Measurements from ENCODE around the gene SNED1. TPM values are rescaled to one million over a fixed set of nuclear protein-coding genes. Genes with fewer than 3 reads are reported as not detected.

Gene SNED1
- total RNA-seq (1 to 10 TPM; 1.8 to 3.5 TPM), polyA plus RNA-seq (0.90 TPM)

DNA sequence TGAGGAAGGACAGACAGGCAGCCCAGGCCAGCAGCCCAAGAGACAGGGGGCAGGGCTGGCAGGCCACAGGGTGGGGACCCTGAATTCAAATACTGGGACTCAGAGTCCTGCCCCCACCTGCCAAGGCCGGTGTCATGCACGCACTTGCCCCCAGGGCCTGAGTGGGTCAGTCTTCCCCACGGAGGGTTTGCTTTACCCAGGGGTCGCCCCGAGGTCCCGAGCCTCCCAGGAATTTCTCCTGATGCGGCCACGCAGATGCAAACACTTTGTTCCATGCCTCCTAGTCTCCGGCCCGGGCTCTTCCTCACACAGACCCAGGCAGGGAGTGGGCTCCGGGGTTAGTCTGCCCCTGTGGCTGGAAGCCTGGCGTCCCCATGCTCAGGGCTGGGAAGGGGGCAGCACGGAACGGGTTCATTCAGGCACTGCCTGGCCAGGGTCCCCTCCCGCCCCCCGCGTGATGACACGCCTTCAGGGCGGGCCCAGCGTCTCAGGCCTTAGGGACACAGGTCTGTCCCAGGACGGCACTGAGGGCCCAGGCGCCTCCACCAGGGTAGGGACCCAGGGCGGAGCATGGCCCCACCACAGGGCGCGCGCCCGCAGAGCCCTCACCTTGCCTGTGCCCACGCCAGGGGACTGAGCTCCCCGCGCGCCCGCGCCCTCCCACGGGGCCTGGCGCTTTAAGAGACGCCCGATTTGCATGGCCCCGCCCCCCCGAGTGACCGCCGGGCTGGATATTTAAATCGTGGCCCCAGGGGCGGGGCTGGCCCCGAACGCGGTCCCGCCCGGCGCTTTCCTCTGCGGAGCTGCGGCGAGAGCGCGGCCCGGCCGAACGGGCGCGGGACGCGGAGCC is at the start of gene SNED1:
Gene SNED1 (plus strand): TSS at position 763 of the 850 bp plus-strand sequence. CDS start 220 bp downstream, outside the sequence.
- CTCF ChIA-PET: no interaction called here
- Mint-ChIP-seq H3K36me3 (no peaks in the 10 kb centered on the region), H3K4me1 (peaks cover 0 to 15% (median 2%) of the 10 kb centered on the region in 3 donors), H3K4me3 (peak within 1 kb of the TSS in 5 of 7 donors; percentile 21 to 86 (median 59)), H3K27ac (peak within 1 kb of the TSS in 2 of 8 donors; percentile 3 to 79), H3K9me3 (peaks cover 0 to 4% (median 0%) of the 10 kb centered on the region in 5 donors), H3K27me3 (peaks cover 11 to 34% of the 10 kb centered on the region in 2 donors)
- Histone ChIP-seq H3K4me1 (ENCODE audit: insufficient read depth, low read length) (no peaks in the 10 kb centered on the region), H3K4me3 (ENCODE audit: low read length) (no peak within 1 kb of the TSS), H3K9me3 (ENCODE audit: low read length) (no peaks in the 10 kb centered on the region), H3K27me3 (ENCODE audit: insufficient read depth, low read length, poor library complexity, severe bottlenecking) (no peaks in the 10 kb centered on the region), H3K27ac (ENCODE audit: low read depth, low read length) (no peak within 1 kb of the TSS), H3K36me3 (ENCODE audit: insufficient read depth, low read length) (no peaks in the 10 kb centered on the region)
- DNase-seq: peak in 4 of 5 donors; percentile 17 to 73 (median 45)
- POLR2A ChIA-PET: no interaction called here

GRCh38 chr2:240948905-240949790 is 49.3 kb upstream of the SNED1 start:
- POLR2A ChIA-PET: no interaction called here

DNA sequence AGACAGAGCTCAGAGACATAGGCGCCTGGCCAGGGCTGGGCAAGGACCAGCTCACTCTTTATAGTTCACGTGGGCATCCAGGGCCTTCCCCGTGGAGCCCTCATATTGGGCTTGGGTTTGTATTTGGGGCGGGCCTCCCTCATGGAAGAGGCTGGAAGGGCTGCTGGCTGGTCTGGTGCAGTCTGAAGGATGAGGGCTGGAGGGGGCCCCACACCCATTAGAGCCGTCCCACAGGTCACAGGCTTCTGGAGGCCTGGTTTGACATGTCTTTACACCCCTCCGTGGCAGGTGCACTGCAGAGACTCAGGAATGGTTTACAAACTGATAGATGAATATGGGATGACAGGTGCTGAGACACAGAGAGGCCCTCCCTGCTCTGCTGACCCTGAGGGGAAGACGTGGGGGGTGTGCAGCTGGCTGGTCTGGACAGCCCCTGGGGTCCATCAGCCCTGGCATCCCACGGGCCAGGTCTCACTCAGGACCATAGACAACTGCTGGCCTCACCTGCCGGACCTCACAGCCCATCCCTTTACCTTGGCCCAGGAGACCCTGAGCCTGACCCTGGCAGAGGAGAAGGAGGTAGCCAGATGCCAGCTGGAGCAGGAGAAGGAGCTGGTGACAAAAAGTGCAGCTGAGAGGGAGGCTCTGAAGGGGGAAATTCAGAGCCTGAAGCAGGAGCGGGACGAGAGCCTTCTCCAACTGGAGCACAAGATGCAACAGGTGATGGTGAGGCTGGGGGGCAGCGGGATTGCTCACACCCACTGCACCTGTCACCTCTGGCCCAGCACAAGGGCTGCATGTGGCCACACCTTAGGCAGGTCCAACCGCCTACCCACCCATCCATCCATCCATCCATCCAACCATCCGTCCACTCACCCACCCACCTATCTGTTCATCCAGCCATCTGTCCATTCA is 48.4 kb upstream of the SNED1 start:
- CTCF ChIA-PET: no interaction called here
- Mint-ChIP-seq H3K27me3 (peaks cover 6 to 31% of the 10 kb centered on the region in 2 donors), H3K36me3 (no peaks in the 10 kb centered on the region), H3K4me1 (no peaks in the 10 kb centered on the region), H3K9me3 (peaks cover 0 to 2% (median 0%) of the 10 kb centered on the region in 5 donors), H3K4me3 (peak overlapping the region in 1 of 7 donors; percentile 30), H3K27ac (no peak overlapping the region)
- H3K4me1 ChIP-seq (ENCODE audit: insufficient read depth, low read length): no peaks in the 10 kb centered on the region
- no peaks in the 10 kb centered on the region for H3K9me3 ChIP-seq (ENCODE audit: low read length)
- H3K27me3 ChIP-seq (ENCODE audit: insufficient read depth, low read length, poor library complexity, severe bottlenecking): no peaks in the 10 kb centered on the region
- H3K4me3 ChIP-seq (ENCODE audit: low read length): no peak overlapping the region
- no peaks in the 10 kb centered on the region for H3K36me3 ChIP-seq (ENCODE audit: insufficient read depth, low read length)
- DNase-seq: peak in 1 of 5 donors; percentile 39
- POLR2A ChIA-PET: no interaction called here
- H3K27ac ChIP-seq (ENCODE audit: low read depth, low read length): no peak overlapping the region

More at GRCh38 chr2:240948905-240949790, 49.3 kb upstream of the SNED1 start:
- no peaks in the 10 kb centered on the region for H3K36me3 ChIP-seq (ENCODE audit: insufficient read depth, low read length)
- Mint-ChIP-seq H3K36me3 (no peaks in the 10 kb centered on the region), H3K9me3 (peaks cover 0 to 2% (median 0%) of the 10 kb centered on the region in 5 donors), H3K4me3 (no peak overlapping the region), H3K27me3 (peaks cover 3 to 22% of the 10 kb centered on the region in 2 donors), H3K27ac (no peak overlapping the region), H3K4me1 (no peaks in the 10 kb centered on the region)
- CTCF ChIA-PET: no interaction called here
- H3K27me3 ChIP-seq (ENCODE audit: insufficient read depth, low read length, poor library complexity, severe bottlenecking): no peaks in the 10 kb centered on the region
- no peak overlapping the region for H3K27ac ChIP-seq (ENCODE audit: low read depth, low read length)
- H3K4me3 ChIP-seq (ENCODE audit: low read length): no peak overlapping the region
- H3K9me3 ChIP-seq (ENCODE audit: low read length): no peaks in the 10 kb centered on the region
- DNase-seq: peak in 1 of 5 donors; percentile 23
- no peaks in the 10 kb centered on the region for H3K4me1 ChIP-seq (ENCODE audit: insufficient read depth, low read length)

GRCh38 chr2:240951045-240951594 is 47.3 kb upstream of the SNED1 start:
- no peak overlapping the region for H3K4me3 Mint-ChIP-seq

DNA sequence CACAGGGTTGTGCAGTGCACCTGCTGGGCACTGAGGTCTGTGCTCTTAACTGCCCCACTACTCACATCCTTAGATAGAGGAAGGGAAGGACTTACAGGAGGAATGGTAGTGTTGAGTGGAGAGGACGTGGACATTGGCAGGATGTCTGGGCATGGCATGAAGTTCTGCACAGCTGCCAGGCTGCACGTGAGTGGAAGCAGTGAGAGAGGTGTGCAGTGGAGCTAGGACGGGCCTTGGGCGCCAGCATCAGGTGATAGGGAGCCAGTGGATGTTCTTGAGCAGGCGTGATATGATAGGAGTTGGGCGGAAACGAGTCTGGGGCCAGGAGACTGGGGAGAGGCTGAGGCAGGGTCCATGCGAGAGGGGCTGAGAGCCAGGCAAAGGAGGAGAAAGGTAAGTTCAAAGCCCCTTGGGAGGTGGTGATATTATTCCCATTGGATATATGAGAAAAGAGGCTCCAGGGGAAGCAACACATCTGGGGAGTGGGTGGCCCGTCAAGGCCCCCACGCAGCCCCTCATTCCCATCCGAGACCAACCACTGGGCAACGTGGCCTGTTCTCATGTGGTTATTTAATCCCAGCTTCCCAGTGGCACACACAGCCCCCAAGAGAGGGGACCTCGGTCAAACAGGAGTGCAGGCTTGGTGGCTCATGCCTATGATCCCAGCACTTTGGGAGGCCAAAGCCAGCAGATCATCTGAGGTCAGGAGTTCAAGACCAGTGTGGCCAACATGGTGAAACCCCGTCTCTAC is 45.7 kb upstream of the SNED1 start:
- H3K27me3 ChIP-seq (ENCODE audit: insufficient read depth, low read length, poor library complexity, severe bottlenecking): no peaks in the 10 kb centered on the region

More at GRCh38 chr2:240951045-240951594, 47.3 kb upstream of the SNED1 start:
- H3K36me3 ChIP-seq (ENCODE audit: insufficient read depth, low read length): no peaks in the 10 kb centered on the region
- CTCF ChIA-PET: no interaction called here
- Mint-ChIP-seq H3K27ac (no peak overlapping the region), H3K36me3 (no peaks in the 10 kb centered on the region), H3K27me3 (peaks cover 9 to 25% of the 10 kb centered on the region in 2 donors), H3K9me3 (peaks cover 0 to 2% (median 0%) of the 10 kb centered on the region in 5 donors), H3K4me1 (no peaks in the 10 kb centered on the region)
- no peaks in the 10 kb centered on the region for H3K27me3 ChIP-seq (ENCODE audit: insufficient read depth, low read length, poor library complexity, severe bottlenecking)
- H3K4me1 ChIP-seq (ENCODE audit: insufficient read depth, low read length): no peaks in the 10 kb centered on the region
- DNase-seq: no peak
- POLR2A ChIA-PET: no interaction called here
- no peaks in the 10 kb centered on the region for H3K9me3 ChIP-seq (ENCODE audit: low read length)
- no peak overlapping the region for H3K4me3 ChIP-seq (ENCODE audit: low read length)
- no peak overlapping the region for H3K27ac ChIP-seq (ENCODE audit: low read depth, low read length)

DNA sequence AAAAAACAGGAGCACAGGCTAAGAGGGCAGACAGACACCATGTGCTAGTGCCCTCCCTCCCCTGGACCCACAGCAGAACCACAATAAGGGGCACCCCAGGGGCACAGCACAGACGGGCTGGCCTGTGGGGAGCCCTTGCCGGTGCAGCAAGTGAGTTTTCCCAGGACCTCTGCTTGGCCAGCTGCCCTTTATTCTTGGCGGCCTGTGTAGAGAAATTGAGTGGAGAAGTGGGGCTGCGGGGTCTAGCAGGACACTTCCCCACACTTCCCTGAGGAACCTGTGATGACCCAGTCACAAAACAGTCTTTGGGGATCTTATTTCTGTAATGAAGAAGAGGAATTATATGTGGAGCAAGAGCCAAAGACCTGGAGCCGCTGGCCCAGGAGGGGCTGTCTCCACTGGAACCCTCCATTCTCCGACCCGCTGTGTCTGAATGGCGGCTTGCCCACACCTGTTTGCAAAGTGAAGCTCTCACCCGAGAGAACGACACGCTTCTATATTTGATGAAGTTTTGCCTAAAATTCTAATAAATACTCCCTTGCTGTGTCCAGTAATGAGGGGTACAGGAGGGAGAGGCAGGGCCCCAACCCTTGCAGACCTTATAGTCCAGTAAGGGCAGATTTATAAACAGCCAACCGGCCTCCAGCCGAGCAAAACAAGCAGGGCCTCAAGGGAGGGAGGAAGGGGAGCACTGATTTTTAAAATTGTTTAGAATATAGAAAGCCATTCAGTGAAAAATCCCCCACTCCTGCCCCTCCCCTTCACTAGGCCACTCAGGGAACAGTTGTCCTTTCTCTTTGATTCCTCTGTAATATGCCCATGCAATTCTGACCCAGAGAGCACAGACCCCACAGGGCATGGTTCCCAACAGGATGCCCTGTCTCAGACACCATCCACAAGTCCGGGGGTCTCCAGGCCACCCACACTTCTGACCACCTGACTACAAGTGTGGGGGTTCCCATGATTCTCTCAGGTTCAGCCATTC is 44.7 kb upstream of the SNED1 start:
- H3K9me3 Mint-ChIP-seq: no peaks in the 10 kb centered on the region
- ChIA-PET POLR2A (no interaction called here), CTCF (no interaction called here)
- H3K27ac ChIP-seq (ENCODE audit: low read depth, low read length): no peak overlapping the region
- H3K36me3 ChIP-seq (ENCODE audit: insufficient read depth, low read length): no peaks in the 10 kb centered on the region
- no peaks in the 10 kb centered on the region for H3K4me1 Mint-ChIP-seq
- H3K9me3 ChIP-seq (ENCODE audit: low read length): no peaks in the 10 kb centered on the region
- H3K27me3 ChIP-seq (ENCODE audit: insufficient read depth, low read length, poor library complexity, severe bottlenecking): no peaks in the 10 kb centered on the region
- H3K4me3 ChIP-seq (ENCODE audit: low read length): no peak overlapping the region
- no peaks in the 10 kb centered on the region for H3K4me1 ChIP-seq (ENCODE audit: insufficient read depth, low read length)
- H3K36me3 Mint-ChIP-seq: no peaks in the 10 kb centered on the region
- H3K4me3 Mint-ChIP-seq: no peak overlapping the region
- peaks cover 12 to 19% of the 10 kb centered on the region in 2 donors for H3K27me3 Mint-ChIP-seq
- no peak overlapping the region for H3K27ac Mint-ChIP-seq
- DNase-seq: peak in 1 of 5 donors; percentile 24

More for the DNA sequence above, 45.7 kb upstream of the SNED1 start:
- ChIA-PET POLR2A (no interaction called here), CTCF (no interaction called here)
- H3K36me3 ChIP-seq (ENCODE audit: insufficient read depth, low read length): no peaks in the 10 kb centered on the region
- Mint-ChIP-seq H3K4me1 (no peaks in the 10 kb centered on the region), H3K9me3 (no peaks in the 10 kb centered on the region), H3K27ac (no peak overlapping the region), H3K36me3 (no peaks in the 10 kb centered on the region), H3K4me3 (no peak overlapping the region), H3K27me3 (peaks cover 9 to 24% of the 10 kb centered on the region in 2 donors)
- H3K4me3 ChIP-seq (ENCODE audit: low read length): no peak overlapping the region
- no peaks in the 10 kb centered on the region for H3K4me1 ChIP-seq (ENCODE audit: insufficient read depth, low read length)
- DNase-seq: peak in 1 of 5 donors; percentile 36
- no peak overlapping the region for H3K27ac ChIP-seq (ENCODE audit: low read depth, low read length)
- H3K9me3 ChIP-seq (ENCODE audit: low read length): no peaks in the 10 kb centered on the region
